HG02885 (cell line): ENCODE measurements around the gene BMPER.

Experiments
- ATAC-seq: cut with Tn5 transposase; IDR thresholded peaks from one replicate; pipeline ENCODE4 v1.9.1; 2021; ENCODE audit warnings: mild to moderate bottlenecking; ENCODE audit not compliant: unreplicated experiment, poor library complexity

Gene BMPER

DNA sequence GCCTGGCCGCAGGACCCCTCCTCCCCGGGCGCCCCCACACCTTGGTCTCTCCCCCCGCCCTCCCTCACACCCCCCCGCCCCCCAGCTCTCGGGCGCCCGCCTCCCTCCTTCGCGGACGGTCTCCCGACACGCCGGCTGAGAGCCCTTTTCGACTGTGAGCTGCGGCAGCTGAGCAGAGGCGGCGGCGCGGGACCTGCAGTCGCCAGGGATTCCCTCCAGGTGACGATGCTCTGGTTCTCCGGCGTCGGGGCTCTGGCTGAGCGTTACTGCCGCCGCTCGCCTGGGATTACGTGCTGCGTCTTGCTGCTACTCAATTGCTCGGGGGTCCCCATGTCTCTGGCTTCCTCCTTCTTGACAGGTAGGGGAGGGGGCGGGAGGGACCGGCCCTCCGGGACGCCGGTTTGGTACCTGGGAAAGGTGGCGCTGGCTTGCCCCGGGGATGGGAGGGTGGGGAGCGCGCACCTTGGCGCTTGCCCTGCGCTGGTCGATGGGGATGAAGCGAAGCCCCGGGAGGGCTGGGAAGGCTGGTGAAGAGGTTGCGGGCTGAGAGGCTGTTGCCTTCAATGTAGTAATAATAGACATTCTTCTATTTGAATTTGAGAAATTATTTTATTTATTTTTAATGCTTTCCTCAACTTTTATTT, at the start of gene BMPER:
Gene BMPER, plus strand, starts transcription at position 151 of the 644 bp plus-strand sequence. Its CDS starts 75 bp downstream, at position 226.
- ATAC-seq, result no peak

DNA sequence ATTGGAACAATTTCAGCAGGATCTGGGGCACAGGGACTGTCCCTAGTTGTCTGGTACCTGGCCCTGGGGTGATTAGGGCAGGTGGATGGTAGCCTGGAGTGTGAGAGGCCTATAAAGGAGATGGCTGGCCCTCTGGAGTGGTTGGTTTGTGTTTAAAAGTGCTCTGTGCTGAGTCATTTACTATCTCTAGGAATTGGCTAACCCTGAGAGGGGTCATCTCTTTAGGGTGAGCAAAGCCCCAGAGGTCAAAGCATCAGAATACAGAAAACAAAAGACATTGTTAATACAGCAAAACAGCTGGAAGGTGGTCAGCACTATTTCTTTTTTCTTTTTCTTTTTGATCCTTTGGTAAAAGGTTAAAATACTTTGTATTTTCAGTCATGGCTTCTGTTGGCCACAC, 43.4 kb upstream of the BMPER start:
- ATAC-seq, result no peak

- ATAC-seq, result no peak
Observed at GRCh38 chr7:33862946-33863814, 42.2 kb upstream of the BMPER start.

DNA sequence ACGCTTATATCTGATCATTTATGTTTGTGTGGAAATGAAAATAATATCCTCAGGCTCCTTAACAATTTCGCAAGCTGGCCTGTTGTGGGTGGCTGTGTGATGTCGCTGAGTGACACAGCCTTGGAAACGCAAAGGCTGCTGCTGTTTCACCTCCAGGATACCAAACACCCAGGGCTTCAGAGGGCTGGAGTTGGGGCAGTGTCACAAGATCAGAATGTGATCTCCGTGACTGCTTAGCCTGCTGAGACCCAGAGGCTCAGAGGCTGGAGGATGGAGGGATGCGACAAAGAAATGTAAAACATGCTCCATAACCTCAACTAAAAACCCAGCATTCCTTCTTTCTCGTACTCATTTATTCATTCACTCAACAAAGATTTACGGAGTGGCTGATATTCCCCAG, 37.2 kb upstream of the BMPER start:
- ATAC-seq, result no peak

- no peak for ATAC-seq
Observed at GRCh38 chr7:33869176-33869575, 36.2 kb upstream of the BMPER start.

DNA sequence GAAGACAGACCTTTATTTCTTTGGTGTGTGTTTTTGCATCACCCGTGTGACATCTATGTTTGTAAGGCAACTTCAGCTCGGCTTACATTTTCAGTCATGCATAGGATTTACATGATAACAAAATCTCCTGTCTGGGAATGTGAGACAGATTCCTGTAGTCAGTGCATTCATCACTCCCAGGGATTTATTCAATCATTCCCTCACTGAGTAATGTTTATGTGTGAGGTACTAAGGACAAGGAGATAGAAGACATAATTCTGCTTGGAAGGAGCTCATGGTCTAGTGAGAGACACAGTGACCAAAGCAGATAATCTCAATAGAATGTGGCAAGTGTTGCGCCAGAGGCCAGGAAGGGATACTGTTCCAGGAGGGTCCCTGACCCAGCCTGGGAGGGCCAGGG, 35.2 kb upstream of the BMPER start:
- ATAC-seq, result no peak

GRCh38 chr7:33872870-33873269, 32.5 kb upstream of the BMPER start:
- ATAC-seq, result no peak

DNA sequence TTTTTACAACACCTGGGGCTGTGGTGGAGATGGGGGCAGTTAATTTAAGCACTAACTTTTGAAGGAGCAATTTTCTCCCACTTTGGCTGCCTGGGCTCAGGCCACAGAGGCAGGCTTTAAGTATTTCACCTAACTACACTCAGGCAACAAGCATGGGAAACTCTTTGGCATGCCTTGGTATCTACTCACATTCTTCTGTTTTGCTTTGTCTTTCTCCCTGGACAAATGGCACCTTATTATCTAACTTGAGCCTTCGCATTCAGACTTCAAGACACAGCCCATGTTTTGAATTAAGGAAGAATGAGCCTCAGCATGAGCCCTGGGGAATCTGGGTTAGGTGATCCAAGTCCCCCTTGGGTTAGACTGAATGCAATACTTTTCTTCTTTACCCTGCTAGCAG, 31.8 kb upstream of the BMPER start:
- no peak for ATAC-seq

DNA sequence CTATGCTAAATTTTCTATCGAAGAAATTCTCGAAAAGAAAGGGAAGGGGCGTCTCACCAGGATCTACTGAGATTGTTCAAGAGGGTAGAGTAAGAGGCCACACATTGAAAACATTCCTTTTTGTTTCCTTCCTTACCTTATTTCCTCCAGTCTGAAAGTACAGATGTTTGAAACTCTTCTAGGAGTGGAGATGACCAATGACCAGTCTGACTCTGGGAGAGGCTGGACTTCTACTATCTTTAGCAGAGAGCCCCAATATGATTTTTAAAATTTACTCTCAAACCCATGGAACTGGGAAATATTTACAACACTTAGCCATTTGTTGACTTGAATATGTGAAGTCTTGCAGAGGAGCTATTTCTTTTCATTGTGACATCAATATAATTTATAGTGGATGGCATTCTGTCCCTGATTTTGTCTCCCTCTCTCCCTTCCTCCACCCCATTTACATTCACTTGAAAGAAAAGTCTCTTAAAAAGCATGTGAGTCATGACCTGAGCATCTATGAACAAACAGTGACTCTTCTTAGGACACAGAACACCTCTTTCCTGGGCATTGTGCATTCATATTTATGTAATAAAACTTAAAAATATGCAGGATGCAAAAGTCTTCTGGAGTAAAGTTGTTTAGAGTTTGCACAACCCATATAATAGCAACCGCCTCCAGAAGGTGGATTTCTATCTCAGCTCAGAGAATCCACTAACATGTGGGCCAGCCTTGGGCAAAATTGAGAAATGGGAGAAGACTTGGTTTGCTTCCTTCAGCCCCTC, 31.2 kb upstream of the BMPER start:
- no peak for ATAC-seq

- ATAC-seq, result no peak
Observed at GRCh38 chr7:33874943-33875342, 30.4 kb upstream of the BMPER start.

DNA sequence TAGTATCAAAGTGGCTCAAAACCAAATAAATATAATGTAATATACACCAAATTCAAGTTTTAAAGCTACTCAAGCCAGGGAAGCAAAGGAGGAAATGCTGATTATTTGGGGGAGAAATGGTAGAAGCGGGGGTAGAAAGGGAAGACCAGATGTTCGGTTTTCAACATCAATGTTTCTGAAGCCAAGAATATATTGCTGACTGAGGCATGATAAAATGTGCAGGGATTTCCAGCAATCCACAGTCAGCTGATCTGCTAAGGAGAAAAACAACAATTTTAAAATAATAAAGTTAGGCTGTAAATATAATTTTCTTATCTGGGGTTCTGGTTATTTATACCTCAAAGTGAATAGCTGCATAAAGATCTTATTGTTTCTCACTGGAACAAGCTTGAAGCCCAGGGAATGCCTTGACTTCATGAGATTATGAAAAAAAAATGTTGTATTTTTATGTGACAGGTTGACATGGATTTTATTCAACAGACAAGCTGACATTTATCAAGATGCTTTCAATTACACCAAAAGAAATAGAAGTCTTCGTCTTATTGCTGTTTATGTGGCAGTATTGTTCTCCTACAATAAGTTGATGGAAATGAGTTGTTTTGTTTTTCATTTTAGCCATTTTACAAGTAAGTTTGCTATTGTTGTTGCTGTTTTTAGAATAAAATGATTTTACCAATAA, 28.6 kb upstream of the BMPER start:
- ATAC-seq, result no peak

DNA sequence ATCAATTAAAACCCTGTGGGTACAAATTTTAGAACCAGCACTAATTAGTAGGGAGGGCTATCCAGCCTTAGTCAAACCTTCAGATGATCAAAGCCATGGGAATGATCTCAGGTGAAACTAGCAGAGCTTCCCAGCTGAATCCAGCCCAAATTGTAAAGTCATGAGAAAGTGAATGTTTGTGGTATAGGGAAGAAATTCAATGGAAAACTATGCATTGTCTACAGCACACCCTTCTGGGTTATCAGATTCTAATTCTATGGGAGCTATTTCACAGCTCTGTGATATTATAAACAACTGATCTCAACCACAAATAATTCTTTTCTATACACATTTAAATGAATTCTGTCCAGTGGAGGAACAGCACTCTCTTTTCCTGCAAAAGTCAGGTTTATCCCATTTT, 24.6 kb upstream of the BMPER start:
- no peak for ATAC-seq

- no peak for ATAC-seq
Observed at GRCh38 chr7:33881316-33881715, 24.0 kb upstream of the BMPER start.

- ATAC-seq, result no peak
Observed at GRCh38 chr7:33882040-33882837, 23.1 kb upstream of the BMPER start.

GRCh38 chr7:33882950-33883670, 22.2 kb upstream of the BMPER start:
- no peak for ATAC-seq

DNA sequence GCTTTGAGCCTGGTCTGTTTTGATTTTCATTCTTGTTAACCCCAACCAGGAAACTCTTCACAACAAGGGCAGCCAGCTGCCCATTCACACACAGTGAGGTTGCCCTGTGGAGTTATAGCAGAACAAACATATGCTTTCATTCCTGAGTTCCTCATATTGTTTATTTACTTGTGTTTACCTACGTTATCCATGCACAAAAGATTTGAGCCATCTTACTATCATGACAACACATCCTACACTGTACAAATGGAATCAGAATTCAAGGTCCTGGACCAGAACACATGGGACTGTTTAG, 21.7 kb upstream of the BMPER start:
- ATAC-seq, result no peak

DNA sequence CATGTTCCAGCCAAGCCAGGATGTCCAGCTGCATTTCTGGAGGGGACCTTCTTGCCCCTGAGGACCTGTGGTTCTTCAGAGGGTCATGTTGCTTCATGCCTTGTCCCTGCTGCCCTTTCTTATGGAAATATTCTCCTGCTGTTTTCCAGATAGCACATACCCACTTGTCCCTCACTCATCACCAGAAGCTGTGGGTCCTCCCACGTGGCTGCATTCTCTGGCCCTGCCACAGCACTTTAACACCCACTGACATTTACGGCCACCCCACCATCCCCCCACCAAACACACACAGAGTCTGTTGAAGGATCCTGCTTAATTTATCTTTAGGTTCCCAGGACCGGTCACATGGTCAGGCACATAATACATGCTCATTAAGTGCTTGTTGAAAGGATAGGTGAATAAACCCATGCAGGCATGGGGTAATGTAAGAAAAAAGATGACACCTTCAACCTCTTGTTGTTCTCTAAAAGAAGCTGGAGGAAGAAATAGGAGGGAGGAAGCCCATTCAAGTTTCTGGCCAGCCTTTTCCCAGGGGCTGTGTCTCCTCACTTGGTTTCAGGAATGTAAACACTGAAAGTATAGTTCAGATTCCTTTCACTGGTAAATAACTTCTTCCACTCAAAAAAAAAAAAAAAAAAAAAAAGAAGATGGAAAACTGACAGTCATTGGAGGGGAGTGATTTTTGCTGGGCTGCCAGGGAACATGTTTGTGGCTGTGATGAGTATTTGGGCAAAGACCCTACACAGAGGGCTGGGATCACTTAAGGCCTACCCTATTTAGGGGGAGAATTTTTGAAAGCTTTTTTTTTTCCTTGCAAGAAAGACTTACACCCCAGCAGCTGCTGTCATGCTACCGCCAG, 19.8 kb upstream of the BMPER start:
- no peak for ATAC-seq

DNA sequence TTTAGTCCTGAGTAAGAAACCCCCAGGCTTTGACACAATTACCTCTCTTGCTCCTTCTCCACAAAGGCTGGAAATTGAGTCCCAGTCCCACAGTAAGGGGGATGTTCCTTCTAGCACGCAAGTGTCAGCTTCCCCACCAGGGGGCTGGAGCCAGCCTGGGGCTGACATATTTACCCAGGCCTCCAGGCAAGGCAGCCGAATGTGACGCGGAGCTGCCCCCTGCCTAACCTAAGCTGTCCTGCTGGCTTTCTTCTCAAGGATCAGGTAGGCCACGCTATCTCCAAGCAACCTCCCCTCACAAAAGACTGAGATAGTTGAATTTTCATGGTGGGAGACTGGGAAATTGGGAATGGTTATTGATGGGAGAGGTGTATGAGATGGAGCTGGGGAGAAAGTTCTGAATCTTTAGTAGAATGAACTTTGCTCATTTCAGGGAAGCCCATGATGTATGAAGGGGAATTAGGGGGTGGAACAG, 19.2 kb upstream of the BMPER start:
- no peak for ATAC-seq
